HepG2 (cell line): ENCODE data around the gene PNLIP. TPM values are rescaled to one million over a fixed set of nuclear protein-coding genes. Genes with fewer than 3 reads are reported as not detected.

ENCODE experiments used
- ATAC-seq: fragments of 200-7000 bp; cut with Tn5 transposase; 3 replicates; pipeline ENCODE4 v1.9.1; 2020; ENCODE audit warnings: mild to moderate bottlenecking, moderate library complexity
- BruUV-seq: library from RNA; stranded (reverse); fragments of 400-500 nt; replicated peaks from 2 replicates; lab custom pipeline; 2021; lab: Mats Ljungman, UMichigan
- CTCF ChIA-PET: fragments of 300-600 bp; formaldehyde crosslinking; extraction: SDS; loops from one replicate; lab custom pipeline; 2021; ENCODE audit warnings: low total read pairs, inconsistent platforms, low intra/inter-chr PET ratio; lab: Yijun Ruan, JAX
- POLR2A ChIA-PET: fragments of 350-600 bp; sonication (Branson Sonifier 250); formaldehyde crosslinking; loops from one replicate; lab custom pipeline; 2020; ENCODE audit warnings: antibody characterized with exemption, inconsistent platforms; lab: Yijun Ruan, JAX
- DNase-seq: peaks from one replicate; pipeline ENCODE4 v3.0.0-alpha.2; 2015; ENCODE audit warnings: low spot score
- FAIRE-seq: peaks from 3 replicates; lab custom pipeline; 2011; peaks lifted over from hg19 to GRCh38; lab: Jason Lieb, UNC
- H2AFZ ChIP-seq: one replicate; pipeline ENCODE4 v1.6.1; 2011; ENCODE audit warnings: low read length, inconsistent platforms
- H3K27ac ChIP-seq: fragments of 300-600 bp; 3 replicates; pipeline ENCODE4 v1.8.0; 2011; ENCODE audit warnings: mixed run types, mild to moderate bottlenecking, mixed read lengths, low read length, inconsistent platforms; ENCODE audit not compliant: insufficient read depth; ENCODE audit errors: extremely low read length
- H3K27me3 ChIP-seq, 2 experiments: fragments of 200-600 bp in 1 of 2; 2 replicates in 1 of 2; 3 replicates in 1 of 2; pipeline versions ENCODE4 v1.6.0 to v1.8.0; 2011; ENCODE audit warnings: low read length in 2 of 2, mild to moderate bottlenecking in 2 of 2, moderate library complexity in 2 of 2, inconsistent platforms in 1 of 2; ENCODE audit not compliant: insufficient read depth in 2 of 2, control insufficient read depth in 1 of 2
- H3K36me3 ChIP-seq, 2 experiments: fragments of 200-600 bp in 1 of 2; replicated peaks in 1 of 2; 2 replicates in 1 of 2; 3 replicates in 1 of 2; pipeline versions ENCODE4 v1.5.1 to v1.8.0; 2011; ENCODE audit warnings: low read length in 2 of 2, inconsistent platforms in 1 of 2; ENCODE audit not compliant: insufficient read depth in 2 of 2, control insufficient read depth in 1 of 2
- H3K4me1 ChIP-seq: 2 replicates; pipeline ENCODE4 v1.5.1; 2012; ENCODE audit warnings: low read length, inconsistent platforms; ENCODE audit not compliant: insufficient read depth
- H3K4me2 ChIP-seq: 2 replicates; pipeline ENCODE4 v1.6.0; 2011; ENCODE audit warnings: low read depth, low read length, inconsistent platforms
- H3K4me3 ChIP-seq, 3 experiments: fragments of 200-600 bp in 1 of 3; sonication (generic), shearing (Covaris generic) in 1 of 3; replicated peaks in 1 of 3; 2 replicates each; pipeline ENCODE4 v1.5.1; 2011 to 2016; ENCODE audit warnings: low read length in 3 of 3, inconsistent platforms in 2 of 3, low read depth in 2 of 3, mild to moderate bottlenecking in 2 of 3, control low read depth in 1 of 3, mixed read lengths in 1 of 3; ENCODE audit not compliant: insufficient read depth in 1 of 3
- H3K79me2 ChIP-seq: one replicate; pipeline ENCODE4 v1.6.1; 2011; ENCODE audit warnings: low read length, inconsistent platforms; ENCODE audit not compliant: insufficient read depth
- H3K9ac ChIP-seq: 2 replicates; pipeline ENCODE4 v1.6.0; 2011; ENCODE audit warnings: mild to moderate bottlenecking, low read depth, low read length, inconsistent platforms; ENCODE audit not compliant: insufficient read depth
- H3K9me3 ChIP-seq: 2 replicates; pipeline ENCODE4 v1.5.1; 2012; ENCODE audit warnings: mild to moderate bottlenecking, low read length
- H4K20me1 ChIP-seq: 2 replicates; pipeline ENCODE4 v1.6.0; 2011; ENCODE audit warnings: inconsistent platforms, mild to moderate bottlenecking, low read length, moderate library complexity; ENCODE audit not compliant: insufficient read depth
- AHDC1 ChIP-seq: sonication (generic); formaldehyde crosslinking; IDR thresholded peaks from 2 replicates; pipeline ENCODE4 v1.5.1; 2020; ENCODE audit warnings: mild to moderate bottlenecking, missing genetic modification reagents, borderline replicate concordance
- ARNT ChIP-seq: fragments of 450-650 bp; IDR thresholded peaks from 2 replicates; pipeline ENCODE4 v1.6.1; 2017
- CEBPB ChIP-seq: IDR thresholded peaks from 2 replicates; pipeline ENCODE4 v1.6.1; 2011; ENCODE audit warnings: low read depth, low read length, improper control_type of control experiment, borderline replicate concordance
- ESRRA ChIP-seq: sonication (generic); formaldehyde crosslinking; IDR thresholded peaks from 2 replicates; pipeline ENCODE4 v1.5.1; 2020; ENCODE audit warnings: mild to moderate bottlenecking, low read depth, missing genetic modification reagents
- ETV5 ChIP-seq: IDR thresholded peaks from 2 replicates; pipeline ENCODE4 v1.6.1; 2018; ENCODE audit warnings: missing biosample characterization, missing genetic modification reagents, inconsistent platforms, borderline replicate concordance
- MBD4 ChIP-seq: IDR thresholded peaks from 2 replicates; pipeline ENCODE4 v1.6.1; 2012; ENCODE audit warnings: low read length, inconsistent platforms, borderline replicate concordance
- NR1H2 ChIP-seq: sonication (generic); formaldehyde crosslinking; IDR thresholded peaks from 2 replicates; pipeline ENCODE4 v1.8.1; 2022; ENCODE audit warnings: low read depth, missing genetic modification reagents, borderline replicate concordance
- PLRG1 ChIP-seq: fragments of 450-650 bp; conservative IDR thresholded peaks from 2 replicates; pipeline ENCODE4 v1.6.1; 2016
- PRDM10 ChIP-seq: sonication (generic); formaldehyde crosslinking; IDR thresholded peaks from 2 replicates; pipeline ENCODE4 v1.4.0; 2020; ENCODE audit warnings: low read depth, missing genetic modification reagents
- SOX13 ChIP-seq, 3 experiments: fragments of 450-650 bp in 1 of 3; sonication (generic) in 1 of 3; formaldehyde crosslinking in 1 of 3; IDR thresholded peaks in 2 of 3; conservative IDR thresholded peaks in 1 of 3; 2 replicates each; pipeline versions ENCODE4 v1.5.0 to v1.6.1; 2016 to 2020; ENCODE audit warnings: antibody characterized with exemption in 1 of 3, mild to moderate bottlenecking in 1 of 3, missing compliant biosample characterization in 1 of 3, missing genetic modification reagents in 1 of 3, moderate library complexity in 1 of 3
- ZGPAT ChIP-seq: IDR thresholded peaks from 2 replicates; pipeline ENCODE4 v1.6.1; 2016; ENCODE audit warnings: mild to moderate bottlenecking
- ZNF644 ChIP-seq: IDR thresholded peaks from 2 replicates; pipeline ENCODE4 v1.6.1; 2016; ENCODE audit warnings: low read depth
- WGBS: methylation state at CpG from one replicate; pipeline ENCODE4 v1.1.6; 2017; ENCODE audit warnings: low lambda C conversion rate; 5-methylcytosine and 5-hydroxymethylcytosine counted together
- in situ Hi-C: cut with HindIII; loops from 2 replicates; pipeline ENCODE4 v1.10.0; 2017; ENCODE audit warnings: low pct_unique_long_range_greater_than_20kb; ENCODE audit not compliant: extremely low pct_ligation_motif_present
- intact Hi-C: fragments of 100-400 bp; cut with micrococcal nuclease; formaldehyde crosslinking; loops from one replicate; pipeline ENCODE4 v1.10.0; 2022; ENCODE audit not compliant: unreplicated experiment
- polyA plus RNA-seq, 8 experiments: library from polyadenylated mRNA; depleted of rRNA in 3 of 8; stranded (reverse) in 7 of 8; unstranded in 1 of 8; fragments of >200 nt; fragmentation: Illumina TruSeq in 4 of 8; extraction: Trizol in 4 of 8; gene quantifications; 2 replicates each; pipeline versions ENCODE4 v1.2.1 to v1.2.3, GENCODE V29; 2011 to 2016; ENCODE audit warnings: low read depth in 4 of 8, missing spikeins in 1 of 8, mixed read lengths in 1 of 8; ENCODE audit not compliant: insufficient read depth in 1 of 8
- total RNA-seq, 5 experiments: library from RNA; depleted of rRNA; stranded (reverse); fragments of >200 nt; fragmentation: Illumina TruSeq; extraction: Trizol; gene quantifications; 2 replicates each; pipeline ENCODE4 v1.2.3, GENCODE V29; 2016; ENCODE audit warnings: low read depth in 1 of 5

Gene PNLIP
- total and polyA plus RNA-seq, 2 of the 13 experiments (the other 11 are each of a cell fraction or from before 2014, with no cell fraction given): not detected

GRCh38 chr10:116597543-116597942, 51.8 kb downstream of the PNLIP start:
- DNase-seq (no peak), ATAC-seq (no peak), FAIRE-seq (no peak)
- Histone ChIP-seq H3K79me2 (no peaks in the 10 kb centered on the region), H3K9ac (no peak overlapping the region), H4K20me1 (no peaks in the 10 kb centered on the region), H3K4me2 (no peak overlapping the region), H3K4me1 (no peaks in the 10 kb centered on the region), H3K27me3 (peaks cover 1 to 22% of the 10 kb centered on the region in 2 experiments; a peak in 2 of 5 replicates), H3K27ac (no peak overlapping the region), H3K36me3 (no peaks in the 10 kb centered on the region), H3K9me3 (no peaks in the 10 kb centered on the region), H2AFZ (no peak overlapping the region), H3K4me3 (no peak overlapping the region)
- 5% methylated on average over 5 of the region's 5 CpGs for WGBS
- ChIA-PET POLR2A (no interaction called here), CTCF (no interaction called here)
- in situ Hi-C loops: no loop called here
- BruUV-seq: no TSS peak
- intact Hi-C loops: no loop called here
- TF ChIP-seq MBD4: no peak
- no peak for TF ChIP-seq SOX13 (IDR thresholded peaks at IDR 0.05)
- TF ChIP-seq SOX13 (CRISPR knock-in tag; conservative IDR thresholded peaks at IDR 0.05 in 1 of 2, IDR thresholded peaks at IDR 0.05 in 1 of 2): no peak
- TF ChIP-seq AHDC1 (CRISPR knock-in tag): no peak
- no peak for TF ChIP-seq PRDM10 (CRISPR knock-in tag)
- TF ChIP-seq ZNF644 (CRISPR knock-in tag): no peak
- TF ChIP-seq ARNT: no peak
- no peak for TF ChIP-seq ZGPAT (CRISPR knock-in tag)
- no peak for TF ChIP-seq CEBPB
- no peak for TF ChIP-seq NR1H2 (CRISPR knock-in tag)
- TF ChIP-seq ETV5: no peak
- no peak for TF ChIP-seq ESRRA
- no peak for TF ChIP-seq PLRG1
